ENCODE measurements around the gene RPL29.
"Not testable (repeated sequence)": the region's sequence is repeated elsewhere in the genome, so short reads cannot be mapped to it uniquely, and the experiment has no call there.

Gene RPL29

DNA sequence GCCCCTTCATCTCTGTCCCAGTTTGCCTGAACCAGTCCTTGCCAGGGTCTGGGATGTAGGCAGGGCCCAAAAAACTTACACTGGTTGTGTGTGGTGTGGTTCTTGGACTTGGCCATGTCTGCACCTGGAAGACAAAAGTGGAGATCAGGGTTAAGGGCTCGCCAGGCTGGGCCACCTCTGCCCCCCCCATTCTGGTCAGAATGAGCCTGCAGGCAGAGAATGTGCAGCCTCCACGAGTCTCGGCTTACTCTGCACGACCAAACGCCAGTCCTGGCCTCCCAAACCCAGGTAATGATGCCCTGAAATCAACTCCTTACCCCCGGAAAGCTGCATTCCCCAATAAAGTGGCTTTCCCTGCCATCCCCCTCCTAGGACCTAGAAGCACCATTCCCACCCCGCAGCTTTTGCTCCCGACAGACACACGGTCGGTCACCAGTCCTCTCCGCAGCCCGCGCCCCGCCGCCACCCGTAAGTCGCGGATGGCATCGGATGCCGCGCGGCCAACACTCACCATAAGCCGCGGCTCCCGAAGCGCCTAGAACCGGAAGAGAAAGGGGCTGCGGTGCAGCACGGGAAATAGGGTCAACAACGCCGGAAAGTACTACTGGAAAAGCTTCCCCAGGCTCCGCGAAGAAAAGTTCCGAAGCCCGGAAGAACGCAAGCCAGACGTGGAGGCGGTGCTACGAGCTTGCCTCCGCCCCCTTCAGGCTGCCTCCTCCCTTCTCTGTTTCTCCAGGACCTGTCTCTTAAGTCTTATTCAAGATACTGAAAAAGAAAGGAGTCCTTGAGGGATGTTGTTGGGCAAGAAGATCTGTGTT lies at the start of gene RPL29:
Gene RPL29 (minus strand): TSS at position 550 of the 818 bp plus-strand sequence. CDS start 434 bp downstream, at position 116.
- DNase-seq (ENCODE audit: low spot score), result peak; percentile 96
- TF ChIP-seq CTCF (IDR thresholded peaks at IDR 0.05), result no peak
- H3K4me3 ChIP-seq, result peak within 1 kb of the TSS; percentile 83
- peak within 1 kb of the TSS; percentile 80 to 84 for H3K27ac ChIP-seq

DNA sequence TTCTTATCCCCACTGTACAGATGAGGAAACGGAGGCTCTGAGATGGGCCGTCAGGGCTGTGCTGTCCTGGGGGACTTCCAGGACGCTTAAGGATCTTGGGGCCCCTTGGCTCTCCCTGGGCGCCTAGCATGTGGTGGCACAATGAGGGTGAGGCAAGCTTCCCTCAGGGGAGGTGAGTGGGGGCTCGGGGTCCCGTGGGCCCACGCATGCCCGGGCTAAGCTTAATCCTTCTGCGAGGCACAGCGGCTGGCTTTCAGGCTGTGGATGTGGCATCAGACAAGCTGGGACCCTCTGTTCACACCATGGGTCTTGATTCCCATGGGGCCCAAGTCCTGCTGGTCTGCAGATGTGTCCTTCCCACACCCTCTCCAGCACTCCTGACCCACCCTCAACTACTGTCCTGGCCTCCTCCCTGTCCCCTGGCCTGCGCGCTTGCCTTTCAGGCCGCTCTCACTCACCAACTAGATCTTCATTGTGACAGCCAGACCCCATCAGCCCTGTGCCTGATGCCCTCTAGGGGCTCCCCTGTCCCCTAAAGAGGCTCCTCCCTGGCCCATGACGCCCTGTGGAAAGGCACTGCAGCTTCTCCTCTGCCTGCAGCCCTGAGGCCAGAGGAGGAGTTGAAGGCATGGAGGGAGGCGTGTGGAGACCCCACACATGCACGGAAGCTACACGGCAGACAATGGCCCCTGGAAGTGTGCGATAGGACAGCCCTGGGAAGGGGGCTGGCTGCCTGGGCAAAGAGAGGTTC lies 49.3 kb upstream of the RPL29 start:
- Histone ChIP-seq H3K27ac (peak overlapping the region in 1 of 2 donors; percentile 89), H3K4me3 (no peak overlapping the region)
- no peak for TF ChIP-seq CTCF (IDR thresholded peaks at IDR 0.05)
- DNase-seq (ENCODE audit: low spot score), result no peak

- no peak for TF ChIP-seq CTCF (IDR thresholded peaks at IDR 0.05)
- no peak overlapping the region for H3K4me3 ChIP-seq
- H3K27ac ChIP-seq, result peak overlapping the region in 1 of 2 donors; percentile 89
- no peak for DNase-seq (ENCODE audit: low spot score)
These were observed 48.1 kb upstream of the RPL29 start for GRCh38 chr3:52043750-52044149.

DNA sequence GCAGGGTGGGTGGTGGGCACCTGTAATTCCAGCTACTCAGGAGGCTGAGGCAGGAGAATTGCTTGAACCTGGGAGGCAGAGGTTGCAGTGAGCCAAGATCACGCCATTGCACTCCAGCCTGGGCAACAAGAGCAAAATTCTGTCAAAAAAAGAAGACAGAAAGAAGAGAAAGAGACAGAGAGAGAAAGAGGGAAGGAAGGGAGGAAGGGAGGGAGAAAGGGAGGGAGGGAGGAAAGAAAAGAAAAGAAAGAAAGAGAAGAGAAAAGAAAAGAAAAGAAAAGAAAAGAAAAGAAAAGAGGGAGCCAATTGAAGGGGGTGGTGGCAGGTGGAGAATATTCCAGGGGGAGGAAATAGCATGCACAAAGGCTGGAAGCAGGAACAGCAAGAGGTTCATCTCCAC lies 47.3 kb upstream of the RPL29 start:
- not testable (repeated sequence) for DNase-seq (ENCODE audit: low spot score); H3K27ac ChIP-seq; H3K4me3 ChIP-seq

- TF ChIP-seq CTCF (IDR thresholded peaks at IDR 0.05), result no peak
- Histone ChIP-seq H3K27ac (peak overlapping the region in 1 of 2 donors; percentile 56), H3K4me3 (no peak overlapping the region)
- no peak for DNase-seq (ENCODE audit: low spot score)
These were observed 45.5 kb upstream of the RPL29 start for GRCh38 chr3:52041118-52041731.

GRCh38 chr3:52040600-52040999 lies 44.9 kb upstream of the RPL29 start:
- no peak overlapping the region for H3K4me3 ChIP-seq
- no peak for DNase-seq (ENCODE audit: low spot score)
- no peak for TF ChIP-seq CTCF (IDR thresholded peaks at IDR 0.05)
- H3K27ac ChIP-seq, result peak overlapping the region in 1 of 2 donors; percentile 56

- TF ChIP-seq CTCF (IDR thresholded peaks at IDR 0.05), result no peak
- no peak for DNase-seq (ENCODE audit: low spot score)
- Histone ChIP-seq H3K4me3 (peak overlapping the region; percentile 6), H3K27ac (peak overlapping the region; percentile 27 to 72)
These were observed 44.2 kb upstream of the RPL29 start for GRCh38 chr3:52039846-52040245.
